Liver (tissue), 9 donors: ENCODE measurements around the gene RPL23. TPM values are rescaled to one million over a fixed set of nuclear protein-coding genes. Genes with fewer than 3 reads are reported as not detected.
A peak's percentile ranks its signal among the peaks of the same experiment; 100 is the strongest.

ENCODE experiments used
- DNase-seq: peaks from one replicate; pipeline ENCODE4 v3.0.0-alpha.2; 2017; ENCODE audit warnings: low spot score
- H3K27ac ChIP-seq, 2 donors: one replicate each; pipeline ENCODE4 v1.7.0; 2013; ENCODE audit warnings: inconsistent platforms in 2 of 2, low read length in 2 of 2, control low read depth in 1 of 2, low read depth in 1 of 2, mild to moderate bottlenecking in 1 of 2
- H3K27me3 ChIP-seq, 4 donors: one replicate each; pipeline versions ENCODE4 v1.6.1 to v1.7.0; 2013; ENCODE audit warnings: low read length in 3 of 4, inconsistent platforms in 1 of 4, mild to moderate bottlenecking in 1 of 4, moderate library complexity in 1 of 4; ENCODE audit not compliant: control insufficient read depth in 4 of 4, insufficient read depth in 4 of 4
- H3K36me3 ChIP-seq, 4 donors: one replicate each; pipeline versions ENCODE4 v1.6.1 to v1.7.0; 2013; ENCODE audit warnings: low read length in 3 of 4, mild to moderate bottlenecking in 3 of 4, low read depth in 1 of 4, moderate library complexity in 1 of 4; ENCODE audit not compliant: control insufficient read depth in 4 of 4, insufficient read depth in 3 of 4
- H3K4me1 ChIP-seq, 4 donors: one replicate each; pipeline versions ENCODE4 v1.6.1 to v1.7.0; 2013; ENCODE audit warnings: low read length in 3 of 4, mild to moderate bottlenecking in 3 of 4, moderate library complexity in 1 of 4; ENCODE audit not compliant: control insufficient read depth in 4 of 4, insufficient read depth in 4 of 4
- H3K4me3 ChIP-seq, 3 donors: one replicate each; pipeline versions ENCODE4 v1.6.1 to v1.7.0; 2013; ENCODE audit warnings: low read length in 3 of 3, control low read depth in 1 of 3, low read depth in 1 of 3, mild to moderate bottlenecking in 1 of 3
- H3K9ac ChIP-seq, 2 donors: one replicate each; pipeline ENCODE4 v1.7.0; 2013; ENCODE audit warnings: low read length in 2 of 2, mild to moderate bottlenecking in 2 of 2, moderate library complexity in 2 of 2, control low read depth in 1 of 2, low read depth in 1 of 2
- H3K9me3 ChIP-seq, 4 donors: one replicate each; pipeline versions ENCODE4 v1.6.1 to v1.7.0; 2013; ENCODE audit warnings: low read length in 3 of 4; ENCODE audit not compliant: control insufficient read depth in 4 of 4
- ATF3 ChIP-seq: IDR thresholded peaks from 2 replicates; pipeline ENCODE4 v1.6.1; 2016; ENCODE audit warnings: antibody characterized with exemption
- CTCF ChIP-seq: fragments of 150-350 bp; IDR thresholded peaks from 2 replicates; pipeline ENCODE4 v1.5.1; 2017; ENCODE audit warnings: improper control_type of control experiment, low read depth, low read length; ENCODE audit not compliant: missing input control
- FOXA1 ChIP-seq: IDR thresholded peaks from 2 replicates; pipeline ENCODE4 v1.6.1; 2016; ENCODE audit warnings: antibody characterized with exemption
- FOXA2 ChIP-seq: IDR thresholded peaks from 2 replicates; pipeline ENCODE4 v1.6.1; 2016; ENCODE audit warnings: antibody characterized with exemption
- GABPA ChIP-seq, 2 donors: IDR thresholded peaks in 1 of 2; conservative IDR thresholded peaks in 1 of 2; 2 replicates each; pipeline ENCODE4 v1.6.1; 2016; ENCODE audit warnings: antibody characterized with exemption in 2 of 2, mild to moderate bottlenecking in 1 of 2, moderate library complexity in 1 of 2
- HNF4G ChIP-seq: IDR thresholded peaks from 2 replicates; pipeline ENCODE4 v1.6.1; 2016; ENCODE audit warnings: antibody characterized with exemption
- JUND ChIP-seq, 2 donors: IDR thresholded peaks; 2 replicates each; pipeline ENCODE4 v1.6.1; 2016; ENCODE audit warnings: antibody characterized with exemption in 2 of 2
- MAX ChIP-seq: IDR thresholded peaks from 2 replicates; pipeline ENCODE4 v1.6.1; 2016; ENCODE audit warnings: antibody characterized with exemption
- NR2F2 ChIP-seq: IDR thresholded peaks from 2 replicates; pipeline ENCODE4 v1.6.1; 2016; ENCODE audit warnings: antibody characterized with exemption
- RAD21 ChIP-seq, 2 donors: IDR thresholded peaks; 2 replicates each; pipeline ENCODE4 v1.6.1; 2016; ENCODE audit warnings: antibody characterized with exemption in 2 of 2, mild to moderate bottlenecking in 2 of 2
- REST ChIP-seq: IDR thresholded peaks from 2 replicates; pipeline ENCODE4 v1.6.1; 2016; ENCODE audit warnings: antibody characterized with exemption, mild to moderate bottlenecking
- SP1 ChIP-seq: IDR thresholded peaks from 2 replicates; pipeline ENCODE4 v1.6.1; 2018; ENCODE audit warnings: antibody characterized with exemption, mild to moderate bottlenecking
- YY1 ChIP-seq: IDR thresholded peaks from 2 replicates; pipeline ENCODE4 v1.6.1; 2016; ENCODE audit warnings: antibody characterized with exemption, mild to moderate bottlenecking
- ZBTB33 ChIP-seq: IDR thresholded peaks from 2 replicates; pipeline ENCODE4 v1.6.1; 2016; ENCODE audit warnings: antibody characterized with exemption
- WGBS: extraction: QIAGEN DNeasy Blood & Tissue Kit; methylation state at CpG from one replicate; pipeline ENCODE4 v1.1.7; 2013; 5-methylcytosine and 5-hydroxymethylcytosine counted together
- polyA plus RNA-seq, 2 donors: library from polyadenylated mRNA; stranded (reverse) in 1 of 2; unstranded in 1 of 2; fragments of 200-250 nt in 1 of 2; fragments of >200 nt in 1 of 2; fragmentation: Nextera tagmentation in 1 of 2; extraction: Ambion mirVana in 1 of 2; gene quantifications; one replicate each; pipeline versions ENCODE4 v1.2.1 to v1.2.3, GENCODE V29; 2013 to 2015
- total RNA-seq, 2 donors: library from RNA; depleted of rRNA; stranded (reverse); fragments of >200 nt; gene quantifications; one replicate each; pipeline ENCODE4 v1.2.3, GENCODE V29; 2014
- donor health status: healthy.
- donor health status: healthy.
- donor health status: healthy.
- donor health status: healthy.
- donor health status: healthy.

Gene RPL23
- total and polyA plus RNA-seq, 4 donors, result 284 to 797 (median 646) TPM

GRCh38 chr17:38875477-38876075 is 22.1 kb upstream of the RPL23 start:
- H3K4me3 ChIP-seq, result no peak overlapping the region
- TF ChIP-seq HNF4G, result no peak
- no peak for TF ChIP-seq REST
- TF ChIP-seq YY1, result no peak
- no peak for TF ChIP-seq ATF3
- no peak for TF ChIP-seq NR2F2
- no peak for TF ChIP-seq FOXA2
- no peak for TF ChIP-seq SP1
- TF ChIP-seq FOXA1, result no peak
- TF ChIP-seq JUND (IDR thresholded peaks at IDR 0.05), result no peak
- TF ChIP-seq RAD21 (IDR thresholded peaks at IDR 0.05), result no peak
- TF ChIP-seq GABPA (IDR thresholded peaks at IDR 0.05 in 1 of 2, conservative IDR thresholded peaks at IDR 0.05 in 1 of 2), result no peak
- no peak for TF ChIP-seq CTCF
- no peak for TF ChIP-seq MAX
- TF ChIP-seq ZBTB33, result no peak
- no peak for DNase-seq
- 85% methylated on average over 5 of the region's 5 CpGs for WGBS
- peak overlapping the region in 1 of 2 donors; percentile 36 for H3K27ac ChIP-seq
- H3K9ac ChIP-seq, result no peak overlapping the region
- H3K9me3 ChIP-seq, result no peaks in the 10 kb centered on the region
- H3K4me1 ChIP-seq, result peaks cover 13 to 55% (median 54%) of the 10 kb centered on the region in 4 donors
- H3K27me3 ChIP-seq, result no peaks in the 10 kb centered on the region
- H3K36me3 ChIP-seq, result peaks cover 6 to 12% (median 10%) of the 10 kb centered on the region in 4 donors
